ENCODE data around the gene TNK2. TPM values are rescaled to one million over a fixed set of nuclear protein-coding genes. Genes with fewer than 3 reads are reported as not detected.
A peak's percentile ranks its signal among the peaks of the same experiment; 100 is the strongest.

TNK2 gene
- total and polyA plus RNA-seq, 2 donors (not counting 1 experiment from before 2014, with no cell fraction given) = 131 to 198 TPM

DNA sequence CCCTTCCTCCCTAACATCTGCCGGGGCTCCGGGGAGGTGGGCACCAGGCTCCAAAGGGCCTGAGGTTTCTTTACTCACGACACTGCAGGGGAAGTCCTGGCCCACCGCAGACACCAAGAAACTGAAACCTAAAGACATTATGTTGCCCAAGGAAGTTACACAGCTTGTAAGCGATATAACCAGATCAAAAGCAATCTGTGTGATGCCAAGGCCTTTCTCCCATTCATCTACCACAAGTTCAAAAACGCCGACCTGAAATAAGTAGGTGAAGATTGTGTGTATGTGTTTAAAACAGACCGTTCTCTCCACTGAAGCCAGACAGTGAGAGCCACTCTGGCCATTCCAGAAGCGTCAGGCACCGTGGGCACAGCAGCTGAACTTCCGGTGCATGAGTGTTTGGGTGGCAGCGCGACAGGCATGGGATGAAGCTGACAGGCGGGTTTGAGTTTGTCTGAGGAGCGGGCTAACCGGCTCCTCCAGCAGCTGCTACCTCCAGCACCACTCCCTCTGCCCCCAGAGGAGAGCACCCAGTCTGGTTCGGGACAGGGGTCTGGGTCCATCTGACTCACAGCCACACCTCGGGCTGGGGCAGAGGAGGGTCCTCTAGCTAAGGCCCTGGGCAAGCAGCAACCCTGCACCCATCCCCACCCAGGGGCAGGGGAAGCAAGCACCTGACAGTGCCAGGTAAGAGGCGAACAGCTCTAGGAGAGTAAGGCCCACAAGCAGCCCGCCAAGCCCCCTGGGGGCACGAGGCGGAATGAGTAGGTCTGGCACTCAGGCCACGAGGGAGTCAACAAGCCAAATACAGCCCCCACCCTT is 1.3 kb downstream of the TNK2 start:
- H3K9me3 ChIP-seq (ENCODE audit: control extremely low read depth in 1 of 3, control insufficient read depth in 2 of 3, insufficient read depth in 1 of 3, low read length in 2 of 3) = no peaks in the 10 kb centered on the region
- Mint-ChIP-seq H3K9me3 (ENCODE audit: insufficient read depth) (no peaks in the 10 kb centered on the region), H3K27ac (peak overlapping the region; percentile 100), H3K4me1 (peaks cover 60% of the 10 kb centered on the region), H3K4me3 (peak overlapping the region; percentile 99), H3K27me3 (no peaks in the 10 kb centered on the region)
- H3K9ac ChIP-seq (ENCODE audit: low read length) = peak overlapping the region; percentile 77
- peak overlapping the region; percentile 77 for H2AFZ ChIP-seq (ENCODE audit: insufficient read depth, low read depth, low read length, poor library complexity, severe bottlenecking)
- CTCF ChIA-PET = interaction anchor here (0.8 to 5.6 kb wide), 11 partner anchors 8 to 57 kb away, joined by 3 to 187 read pairs (median 7); no protein-coding TSS in a partner anchor
- no peaks in the 10 kb centered on the region for H3K36me3 ChIP-seq (replicated peaks in 1 of 2; ENCODE audit: control extremely low read depth in 1 of 2, control insufficient read depth in 1 of 2, extremely low read depth in 1 of 2, insufficient read depth in 2 of 2, low read length in 1 of 2)
- intact Hi-C loops (cut with micrococcal nuclease) = loop anchor here (1.0 to 10.0 kb wide), 3 partner anchors 8 to 728 kb away; partner anchors contain the start of gene NRROS
- H3K27me3 ChIP-seq (replicated peaks in 1 of 4; ENCODE audit: control extremely low read depth in 1 of 4, control insufficient read depth in 3 of 4, insufficient read depth in 4 of 4, low read length in 3 of 4) = no peaks in the 10 kb centered on the region
- no peaks in the 10 kb centered on the region for H4K20me1 ChIP-seq (ENCODE audit: control insufficient read depth, insufficient read depth, low read length, poor library complexity, severe bottlenecking)
- peak overlapping the region; percentile 92 for H3K4me2 ChIP-seq (replicated peaks; ENCODE audit: low read depth, low read length, poor library complexity, severe bottlenecking)
- POLR2A ChIA-PET = interaction anchor here (0.9 to 4.5 kb wide), 6 partner anchors 12 to 364 kb away, joined by 3 to 134 read pairs (median 6); partner anchors contain the start of gene PPP1R2
- ATAC-seq (ENCODE audit: low read depth) = peak; percentile 21
- peaks cover 60% of the 10 kb centered on the region for H3K79me2 ChIP-seq (ENCODE audit: control insufficient read depth, insufficient read depth, low read length)
- peak; percentile 92 for DNase-seq
- 0% methylated on average over 18 of the region's 23 CpGs for WGBS (ENCODE audit: insufficient coverage)
- H3K27ac ChIP-seq (ENCODE audit: low read length in 2 of 2) = peak overlapping the region; percentile 98 to 99
- H3K4me1 ChIP-seq (ENCODE audit: control insufficient read depth in 2 of 2, insufficient read depth in 2 of 2, low read length in 2 of 2) = peaks cover 62 to 67% of the 10 kb centered on the region in 2 donors
- peak overlapping the region; percentile 48 to 87 (median 61) for H3K4me3 ChIP-seq (ENCODE audit: control extremely low read depth in 1 of 5, extremely low read depth in 1 of 5, insufficient read depth in 1 of 5, low read depth in 2 of 5, low read length in 4 of 5)
- TF ChIP-seq EZH2 (IDR thresholded peaks at IDR 0.05; ENCODE audit: borderline replicate concordance, insufficient read depth, low read depth, low read length, poor library complexity, severe bottlenecking) = no peak
- TF ChIP-seq, protein P1, sequence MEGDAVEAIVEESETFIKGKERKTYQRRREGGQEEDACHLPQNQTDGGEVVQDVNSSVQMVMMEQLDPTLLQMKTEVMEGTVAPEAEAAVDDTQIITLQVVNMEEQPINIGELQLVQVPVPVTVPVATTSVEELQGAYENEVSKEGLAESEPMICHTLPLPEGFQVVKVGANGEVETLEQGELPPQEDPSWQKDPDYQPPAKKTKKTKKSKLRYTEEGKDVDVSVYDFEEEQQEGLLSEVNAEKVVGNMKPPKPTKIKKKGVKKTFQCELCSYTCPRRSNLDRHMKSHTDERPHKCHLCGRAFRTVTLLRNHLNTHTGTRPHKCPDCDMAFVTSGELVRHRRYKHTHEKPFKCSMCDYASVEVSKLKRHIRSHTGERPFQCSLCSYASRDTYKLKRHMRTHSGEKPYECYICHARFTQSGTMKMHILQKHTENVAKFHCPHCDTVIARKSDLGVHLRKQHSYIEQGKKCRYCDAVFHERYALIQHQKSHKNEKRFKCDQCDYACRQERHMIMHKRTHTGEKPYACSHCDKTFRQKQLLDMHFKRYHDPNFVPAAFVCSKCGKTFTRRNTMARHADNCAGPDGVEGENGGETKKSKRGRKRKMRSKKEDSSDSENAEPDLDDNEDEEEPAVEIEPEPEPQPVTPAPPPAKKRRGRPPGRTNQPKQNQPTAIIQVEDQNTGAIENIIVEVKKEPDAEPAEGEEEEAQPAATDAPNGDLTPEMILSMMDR (IDR thresholded peaks at IDR 0.05) = no peak
